ENCODE results near the gene BOLL. TPM values are rescaled to one million over a fixed set of nuclear protein-coding genes. Genes with fewer than 3 reads are reported as not detected.
A peak's percentile ranks its signal among the peaks of the same experiment; 100 is the strongest.

Gene BOLL
- total RNA-seq, 1 experiment from 2014 or later, result not detected

DNA sequence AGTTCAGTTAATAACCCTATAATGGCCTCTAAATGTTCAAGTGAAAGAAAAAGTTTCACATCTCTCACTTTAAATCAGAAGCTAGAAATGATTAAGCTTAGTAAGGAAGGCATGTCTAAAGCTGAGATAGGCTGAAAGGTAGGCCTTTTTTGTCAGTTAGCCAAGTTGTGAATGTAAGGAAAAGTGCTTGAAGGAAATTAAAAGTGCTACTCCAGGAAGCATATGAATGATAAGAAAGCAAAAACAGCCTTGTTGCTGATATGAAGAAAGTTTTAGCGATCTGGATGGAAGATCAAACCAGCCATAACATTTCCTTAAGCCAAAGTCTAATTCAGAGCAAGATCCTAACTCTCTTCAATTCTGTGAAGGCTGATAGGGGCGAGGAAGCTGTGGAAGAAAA, 29.4 kb upstream of the BOLL start:
- Histone ChIP-seq H3K4me2 (no peak overlapping the region), H3K9me2 (ENCODE audit: insufficient read depth) (no peaks in the 10 kb centered on the region; the same call in 1 of the 2 replicates), H3K36me3 (ENCODE audit: low read depth) (no peaks in the 10 kb centered on the region), H3K79me2 (ENCODE audit: low read depth) (no peaks in the 10 kb centered on the region), H3K9me3 (ENCODE audit: insufficient read depth, low read depth) (peaks cover 3% of the 10 kb centered on the region; the same call in 1 of the 2 replicates), H3K27ac (no peak overlapping the region), H3K4me1 (replicated peaks; ENCODE audit: insufficient read depth) (no peaks in the 10 kb centered on the region), H3K27me3 (ENCODE audit: insufficient read depth, low read depth) (peaks cover 4% of the 10 kb centered on the region; the same call in 1 of the 2 replicates), H3F3A (ENCODE audit: insufficient read depth, low read depth) (no peaks in the 10 kb centered on the region), H2AFZ (peak overlapping the region; percentile 44; the same call in 1 of the 2 replicates), H4K20me1 (ENCODE audit: insufficient read depth) (no peaks in the 10 kb centered on the region), H3K4me3 (no peak overlapping the region)
- CTCF ChIA-PET, result no interaction called here
- no TSS peak for BruUV-seq (replicated peaks)
- intact Hi-C loops (cut with micrococcal nuclease; ENCODE audit: unreplicated experiment), result no loop called here
- DNase-seq, result no peak
- POLR2A ChIA-PET (ENCODE audit: unreplicated experiment), result no interaction called here
- no peak for TF ChIP-seq CTCF (conservative IDR thresholded peaks at IDR 0.05)
- TF ChIP-seq EZH2 (IDR thresholded peaks at IDR 0.05; ENCODE audit: low read depth), result no peak

DNA sequence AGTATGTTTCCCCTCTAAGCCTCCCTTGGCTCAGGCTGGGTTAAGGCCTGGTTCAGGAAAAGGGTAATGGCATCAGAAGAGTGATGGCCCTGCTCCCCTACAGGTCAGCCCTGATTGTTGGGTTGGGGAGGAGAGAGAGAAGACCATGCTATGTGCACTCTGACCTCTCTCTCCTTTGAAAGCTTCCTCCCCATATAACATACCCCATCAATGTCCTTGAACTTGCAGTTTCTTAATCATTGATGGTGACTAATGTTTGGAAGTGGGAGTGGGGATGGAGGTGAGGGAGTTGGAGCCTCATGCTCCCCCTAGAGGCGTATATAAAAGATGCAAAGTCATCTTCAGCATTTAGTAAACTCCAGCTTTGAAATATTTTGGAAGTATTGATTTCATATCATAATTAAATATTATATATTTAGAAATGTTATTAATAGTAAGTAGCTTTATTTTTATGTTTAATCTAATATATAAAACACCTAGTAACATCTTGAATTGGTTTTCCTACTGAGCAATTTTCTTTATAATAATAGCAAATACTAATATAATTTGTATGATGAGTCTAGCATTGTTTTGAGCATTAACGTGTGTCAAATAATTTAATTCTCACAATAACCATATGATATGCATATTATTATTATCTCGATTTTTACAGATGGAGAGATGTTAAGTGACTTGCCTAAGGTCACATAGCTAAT, 28.1 kb upstream of the BOLL start:
- ChIA-PET CTCF (no interaction called here), POLR2A (ENCODE audit: unreplicated experiment) (no interaction called here)
- H3K4me3 ChIP-seq, result no peak overlapping the region
- no peaks in the 10 kb centered on the region for H3K79me2 ChIP-seq (ENCODE audit: low read depth)
- H2AFZ ChIP-seq, result no peak overlapping the region
- no peaks in the 10 kb centered on the region for H3K9me2 ChIP-seq (ENCODE audit: insufficient read depth)
- no peaks in the 10 kb centered on the region for H3K36me3 ChIP-seq (ENCODE audit: low read depth)
- peaks cover 3% of the 10 kb centered on the region; the same call in 1 of the 2 replicates for H3K9me3 ChIP-seq (ENCODE audit: insufficient read depth, low read depth)
- H4K20me1 ChIP-seq (ENCODE audit: insufficient read depth), result no peaks in the 10 kb centered on the region
- DNase-seq, result peak in 1 of 2 experiments; percentile 42
- intact Hi-C loops (cut with micrococcal nuclease; ENCODE audit: unreplicated experiment), result no loop called here
- H3K4me2 ChIP-seq, result no peak overlapping the region
- BruUV-seq (replicated peaks), result no TSS peak
- TF ChIP-seq CTCF (conservative IDR thresholded peaks at IDR 0.05), result peak; percentile 64
- no peak for TF ChIP-seq EZH2 (IDR thresholded peaks at IDR 0.05; ENCODE audit: low read depth)
- H3K27me3 ChIP-seq (ENCODE audit: insufficient read depth, low read depth), result peaks cover 4% of the 10 kb centered on the region; the same call in 1 of the 2 replicates
- H3F3A ChIP-seq (ENCODE audit: insufficient read depth, low read depth), result no peaks in the 10 kb centered on the region
- H3K27ac ChIP-seq, result no peak overlapping the region
- no peaks in the 10 kb centered on the region for H3K4me1 ChIP-seq (replicated peaks; ENCODE audit: insufficient read depth)

DNA sequence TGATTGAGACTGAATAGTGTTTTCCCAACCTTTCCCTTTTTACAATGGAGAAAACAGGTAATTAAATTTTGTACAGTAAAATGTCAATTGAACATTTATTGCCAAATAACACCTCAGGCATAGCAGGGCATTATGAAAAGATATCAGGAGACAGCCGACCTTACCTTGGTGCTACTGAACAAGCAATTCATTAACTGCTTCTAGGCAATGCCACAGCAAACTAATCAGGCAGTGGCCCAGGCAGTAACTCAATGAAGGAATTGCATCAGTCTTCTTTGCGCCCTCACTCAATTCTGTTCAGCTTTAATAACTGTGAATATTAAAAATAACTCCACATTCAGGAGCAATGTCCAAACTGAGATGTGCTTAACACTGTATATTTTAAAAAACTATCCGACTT, 25.4 kb upstream of the BOLL start:
- CTCF ChIA-PET, result no interaction called here
- H3K9me2 ChIP-seq (ENCODE audit: insufficient read depth), result no peaks in the 10 kb centered on the region
- H3K4me2 ChIP-seq, result no peak overlapping the region
- no peaks in the 10 kb centered on the region for H3K79me2 ChIP-seq (ENCODE audit: low read depth)
- H2AFZ ChIP-seq, result no peak overlapping the region
- no peaks in the 10 kb centered on the region for H3K9me3 ChIP-seq (ENCODE audit: insufficient read depth, low read depth)
- no peaks in the 10 kb centered on the region for H3K36me3 ChIP-seq (ENCODE audit: low read depth)
- no TSS peak for BruUV-seq (replicated peaks)
- DNase-seq, result no peak
- no peaks in the 10 kb centered on the region for H3K4me1 ChIP-seq (replicated peaks; ENCODE audit: insufficient read depth)
- intact Hi-C loops (cut with micrococcal nuclease; ENCODE audit: unreplicated experiment), result no loop called here
- H3K27me3 ChIP-seq (ENCODE audit: insufficient read depth, low read depth), result peaks cover 16% of the 10 kb centered on the region
- POLR2A ChIA-PET (ENCODE audit: unreplicated experiment), result no interaction called here
- no peak for TF ChIP-seq CTCF (conservative IDR thresholded peaks at IDR 0.05)
- TF ChIP-seq EZH2 (IDR thresholded peaks at IDR 0.05; ENCODE audit: low read depth), result no peak
- H3K4me3 ChIP-seq, result no peak overlapping the region
- no peaks in the 10 kb centered on the region for H4K20me1 ChIP-seq (ENCODE audit: insufficient read depth)
- H3F3A ChIP-seq (ENCODE audit: insufficient read depth, low read depth), result no peaks in the 10 kb centered on the region
- no peak overlapping the region for H3K27ac ChIP-seq

All from PC-9 (cell line).